ENCODE measurements around the gene RFX8. TPM values are rescaled to one million over a fixed set of nuclear protein-coding genes. Genes with fewer than 3 reads are reported as not detected.

The RFX8 gene
- total and polyA plus RNA-seq, 4 donors: 0.96 to 2.1 (median 1.0) TPM; not detected in 1

DNA sequence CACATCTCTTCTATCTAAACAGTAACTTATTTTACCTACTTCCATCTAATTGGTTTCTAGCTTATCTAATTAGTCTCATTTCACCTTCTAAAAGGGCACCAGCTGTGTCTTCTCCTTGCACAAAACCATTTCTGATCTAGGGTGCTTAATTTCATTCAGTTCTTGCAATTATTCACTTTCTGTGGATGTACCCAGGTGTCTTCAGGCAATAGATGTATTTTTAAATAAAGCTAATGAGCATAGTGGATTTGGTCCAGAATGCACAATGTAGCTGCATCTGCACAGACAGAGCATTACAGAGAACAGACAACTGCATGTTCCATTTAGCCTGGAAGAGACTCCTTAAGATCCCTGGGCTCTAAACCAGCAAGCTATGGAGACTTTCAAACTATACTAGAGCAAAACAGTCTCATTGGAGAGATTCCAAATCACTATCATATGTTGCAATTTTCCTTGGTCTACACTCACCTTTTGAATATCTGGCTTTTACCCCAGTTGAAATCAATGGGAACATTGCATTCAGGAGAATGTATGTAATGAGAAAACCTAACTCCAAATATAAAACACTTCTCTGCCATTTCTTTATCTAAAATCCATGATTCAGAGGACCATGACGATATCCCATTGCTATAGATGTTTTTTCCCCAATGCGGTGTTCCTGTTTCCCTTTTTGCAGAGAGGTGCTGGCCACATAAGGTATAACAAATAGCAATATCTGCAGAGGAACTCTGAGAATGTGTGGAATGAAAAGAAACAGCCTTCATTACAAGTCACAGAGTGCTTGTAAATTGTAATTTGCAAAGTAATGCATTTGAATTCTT lies 3.5 kb upstream of the RFX8 start:
- ATAC-seq (ENCODE audit: low FRiP score): no peak
- no peaks in the 10 kb centered on the region for H3K36me3 ChIP-seq (ENCODE audit: control insufficient read depth in 1 of 2, insufficient read depth in 2 of 2, low read length in 1 of 2)
- H3K27ac ChIP-seq (ENCODE audit: low read depth in 1 of 2, low read length in 2 of 2): no peak overlapping the region
- no peak for DNase-seq
- no peaks in the 10 kb centered on the region for H3K9me3 ChIP-seq (ENCODE audit: control insufficient read depth, low read length)
- H3K27me3 ChIP-seq (ENCODE audit: control insufficient read depth in 1 of 2, insufficient read depth in 2 of 2, low read length in 1 of 2): no peaks in the 10 kb centered on the region
- intact Hi-C loops (cut with DNase I): no loop called here
- H3K4me1 ChIP-seq (ENCODE audit: control insufficient read depth in 1 of 2, insufficient read depth in 2 of 2, low read length in 2 of 2): no peaks in the 10 kb centered on the region
- 25 to 28% methylated on average over 2 of the region's 2 CpGs for WGBS, 2 donors
- H3K4me3 ChIP-seq (ENCODE audit: low read length in 2 of 2): no peak overlapping the region

DNA sequence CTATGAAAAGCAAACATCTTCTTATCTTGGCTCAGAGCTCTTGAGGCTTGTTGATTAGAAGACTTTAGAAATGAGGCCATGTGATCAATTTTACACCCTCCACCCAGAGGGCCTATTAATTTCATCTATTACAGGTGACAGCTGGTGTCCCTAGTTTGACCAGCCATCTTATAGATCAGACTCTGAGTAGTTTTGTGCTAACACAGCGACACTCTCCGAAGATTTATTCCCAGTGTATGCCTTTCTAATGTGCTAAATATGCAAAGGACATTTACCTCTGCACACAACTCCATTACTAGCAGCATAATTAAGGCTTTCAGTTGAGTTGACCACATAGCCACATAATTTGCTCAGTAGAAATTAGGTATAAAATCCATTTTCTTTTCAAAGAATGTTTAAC lies 2.6 kb upstream of the RFX8 start:
- Histone ChIP-seq H3K4me3 (ENCODE audit: low read length in 2 of 2) (no peak overlapping the region), H3K27ac (ENCODE audit: low read depth in 1 of 2, low read length in 2 of 2) (no peak overlapping the region), H3K36me3 (ENCODE audit: control insufficient read depth in 1 of 2, insufficient read depth in 2 of 2, low read length in 1 of 2) (no peaks in the 10 kb centered on the region), H3K9me3 (ENCODE audit: control insufficient read depth, low read length) (no peaks in the 10 kb centered on the region), H3K4me1 (ENCODE audit: control insufficient read depth in 1 of 2, insufficient read depth in 2 of 2, low read length in 2 of 2) (no peaks in the 10 kb centered on the region), H3K27me3 (ENCODE audit: control insufficient read depth in 1 of 2, insufficient read depth in 2 of 2, low read length in 1 of 2) (no peaks in the 10 kb centered on the region)
- intact Hi-C loops (cut with DNase I): no loop called here
- WGBS, 2 donors: 93 to 100% methylated on average over 2 of the region's 2 CpGs
- DNase-seq: no peak
- no peak for ATAC-seq (ENCODE audit: low FRiP score)

DNA sequence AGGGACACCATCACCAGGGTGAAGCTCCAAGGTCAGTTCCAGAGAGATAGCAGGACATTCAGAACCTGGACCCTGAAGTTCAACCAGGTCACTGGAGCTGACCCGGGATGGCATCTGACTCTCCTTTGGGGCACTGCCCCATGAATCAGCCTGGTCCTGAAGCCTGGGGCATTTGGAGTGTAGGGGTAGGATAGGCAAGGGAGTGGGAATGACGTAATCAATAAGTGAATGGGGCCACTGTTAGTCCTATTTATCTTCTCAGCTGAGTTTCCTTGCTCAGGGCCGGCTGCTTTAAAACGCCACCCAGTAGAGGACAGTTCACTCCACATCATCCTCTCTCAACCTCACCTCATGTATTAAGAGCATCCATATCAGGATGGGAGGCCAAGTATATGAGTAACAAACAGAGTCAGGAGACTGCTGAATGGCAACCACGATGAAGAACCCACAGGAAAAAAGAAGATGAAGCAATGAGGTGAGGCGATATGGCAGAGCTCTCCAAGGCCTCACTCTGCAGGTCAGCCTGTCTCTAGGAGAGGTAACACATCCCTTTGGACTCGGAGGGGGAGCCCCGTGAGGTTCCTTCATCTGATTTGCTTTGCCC lies 1.8 kb upstream of the RFX8 start:
- no peak overlapping the region for H3K4me3 ChIP-seq (ENCODE audit: low read length in 2 of 2)
- intact Hi-C loops (cut with DNase I): no loop called here
- no peak overlapping the region for H3K27ac ChIP-seq (ENCODE audit: low read depth in 1 of 2, low read length in 2 of 2)
- WGBS, 2 donors: 96% methylated on average over 8 of the region's 8 CpGs
- no peaks in the 10 kb centered on the region for H3K36me3 ChIP-seq (ENCODE audit: control insufficient read depth in 1 of 2, insufficient read depth in 2 of 2, low read length in 1 of 2)
- no peaks in the 10 kb centered on the region for H3K27me3 ChIP-seq (ENCODE audit: control insufficient read depth in 1 of 2, insufficient read depth in 2 of 2, low read length in 1 of 2)
- no peaks in the 10 kb centered on the region for H3K9me3 ChIP-seq (ENCODE audit: control insufficient read depth, low read length)
- ATAC-seq (ENCODE audit: low FRiP score) (no peak), DNase-seq (no peak)
- H3K4me1 ChIP-seq (ENCODE audit: control insufficient read depth in 1 of 2, insufficient read depth in 2 of 2, low read length in 2 of 2): no peaks in the 10 kb centered on the region

DNA sequence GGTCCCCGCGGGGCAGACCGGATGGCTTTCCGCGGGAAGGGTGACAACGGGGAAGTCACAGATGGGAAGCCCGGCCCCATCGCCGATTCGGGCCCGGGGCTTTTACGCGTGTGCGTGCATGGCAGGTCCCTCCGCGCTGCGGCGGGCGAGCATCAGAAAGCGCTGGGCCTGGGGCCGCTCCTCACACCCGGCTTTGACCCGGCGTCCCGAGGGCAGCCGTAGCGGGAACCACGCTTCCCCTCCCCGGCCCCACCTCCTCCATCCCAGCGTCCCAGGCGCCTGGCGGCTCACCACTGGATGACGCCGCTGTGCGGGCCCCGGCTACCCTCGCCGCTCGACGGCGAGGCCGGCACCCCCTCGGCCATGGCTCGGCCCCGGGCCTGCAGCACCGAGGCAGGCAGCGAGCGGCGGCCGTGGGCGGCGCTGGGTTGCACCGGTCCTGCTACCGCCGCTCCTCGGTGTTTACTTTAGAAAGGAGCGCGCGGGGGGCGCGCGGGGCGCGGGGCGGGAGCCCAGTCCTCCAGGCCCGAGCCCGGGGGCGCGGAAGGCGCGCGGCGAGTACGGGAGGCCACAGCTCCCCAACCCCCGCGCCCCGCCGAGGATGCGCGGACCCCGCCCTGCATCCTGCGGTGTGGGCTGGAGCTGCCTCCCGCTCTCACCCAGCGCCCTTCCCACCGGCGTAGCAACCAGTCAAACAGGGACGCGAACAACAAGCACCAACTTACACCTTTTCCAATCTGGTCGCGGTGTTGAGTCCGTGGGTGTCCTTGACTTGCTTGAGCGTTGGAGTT lies 806 bp downstream of the RFX8 start:
- Histone ChIP-seq H3K27me3 (ENCODE audit: control insufficient read depth in 1 of 2, insufficient read depth in 2 of 2, low read length in 1 of 2) (no peaks in the 10 kb centered on the region), H3K27ac (ENCODE audit: low read depth in 1 of 2, low read length in 2 of 2) (peak overlapping the region in 1 of 2 donors; percentile 26), H3K4me1 (ENCODE audit: control insufficient read depth in 1 of 2, insufficient read depth in 2 of 2, low read length in 2 of 2) (no peaks in the 10 kb centered on the region), H3K9me3 (ENCODE audit: control insufficient read depth, low read length) (no peaks in the 10 kb centered on the region), H3K36me3 (ENCODE audit: control insufficient read depth in 1 of 2, insufficient read depth in 2 of 2, low read length in 1 of 2) (no peaks in the 10 kb centered on the region), H3K4me3 (ENCODE audit: low read length in 2 of 2) (peak overlapping the region; percentile 8 to 92)
- DNase-seq (peak; percentile 68 to 87), ATAC-seq (ENCODE audit: low FRiP score) (peak; percentile 81)
- intact Hi-C loops (cut with DNase I): no loop called here
- 1% methylated on average over 69 to 92 of the region's 92 CpGs for WGBS, 2 donors

DNA sequence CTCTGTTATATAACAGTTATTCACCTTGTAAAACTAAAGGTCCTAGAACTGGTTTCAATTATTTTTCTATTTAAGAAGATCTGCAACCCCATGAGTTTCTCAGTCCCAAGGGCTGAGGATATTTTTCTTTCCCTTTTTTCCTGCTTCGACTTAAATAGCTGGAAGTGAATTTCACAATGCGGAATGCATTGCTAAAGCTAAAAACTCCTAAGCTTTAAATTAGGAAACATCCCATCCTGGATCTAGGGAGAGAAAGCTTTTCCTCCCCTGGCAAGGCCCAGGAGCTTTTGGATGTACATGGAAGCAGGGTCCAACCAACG lies 1.4 kb downstream of the RFX8 start:
- Histone ChIP-seq H3K9me3 (ENCODE audit: control insufficient read depth, low read length) (no peaks in the 10 kb centered on the region), H3K27me3 (ENCODE audit: control insufficient read depth in 1 of 2, insufficient read depth in 2 of 2, low read length in 1 of 2) (no peaks in the 10 kb centered on the region), H3K27ac (ENCODE audit: low read depth in 1 of 2, low read length in 2 of 2) (peak overlapping the region in 1 of 2 donors; percentile 26), H3K4me3 (ENCODE audit: low read length in 2 of 2) (peak overlapping the region; percentile 8 to 92), H3K4me1 (ENCODE audit: control insufficient read depth in 1 of 2, insufficient read depth in 2 of 2, low read length in 2 of 2) (no peaks in the 10 kb centered on the region), H3K36me3 (ENCODE audit: control insufficient read depth in 1 of 2, insufficient read depth in 2 of 2, low read length in 1 of 2) (no peaks in the 10 kb centered on the region)
- intact Hi-C loops (cut with DNase I): no loop called here
- ATAC-seq (ENCODE audit: low FRiP score) (no peak), DNase-seq (no peak)
- 9% methylated on average over 2 to 3 of the region's 3 CpGs for WGBS, 2 donors

DNA sequence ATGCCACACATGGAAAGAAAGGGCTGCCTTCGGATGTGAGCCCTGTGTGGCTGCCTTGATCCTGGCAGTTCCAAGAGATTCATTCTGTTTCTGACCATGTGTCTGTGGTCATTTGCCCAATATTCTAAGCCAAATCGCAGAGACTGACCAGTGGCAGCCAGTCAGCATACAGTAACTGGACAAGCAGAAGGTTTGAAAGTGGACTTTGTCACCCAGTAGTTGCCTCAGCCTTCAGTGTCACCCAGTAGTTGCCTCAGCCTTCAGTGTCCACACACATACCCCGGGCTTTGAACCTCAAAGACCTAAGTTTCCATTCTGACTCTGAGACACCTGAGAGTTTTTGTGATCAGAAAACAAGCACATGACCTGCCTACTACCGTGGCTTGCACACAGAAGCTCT lies 5.0 kb downstream of the RFX8 start:
- Histone ChIP-seq H3K36me3 (ENCODE audit: control insufficient read depth in 1 of 2, insufficient read depth in 2 of 2, low read length in 1 of 2) (no peaks in the 10 kb centered on the region), H3K27ac (ENCODE audit: low read depth in 1 of 2, low read length in 2 of 2) (no peak overlapping the region), H3K4me1 (ENCODE audit: control insufficient read depth in 1 of 2, insufficient read depth in 2 of 2, low read length in 2 of 2) (no peaks in the 10 kb centered on the region), H3K9me3 (ENCODE audit: control insufficient read depth, low read length) (no peaks in the 10 kb centered on the region), H3K27me3 (ENCODE audit: control insufficient read depth in 1 of 2, insufficient read depth in 2 of 2, low read length in 1 of 2) (no peaks in the 10 kb centered on the region), H3K4me3 (ENCODE audit: low read length in 2 of 2) (no peak overlapping the region)
- no peak for DNase-seq
- ATAC-seq (ENCODE audit: low FRiP score): no peak
- WGBS, 2 donors: 89 to 94% methylated on average over 4 of the region's 4 CpGs
- intact Hi-C loops (cut with DNase I): no loop called here

DNA sequence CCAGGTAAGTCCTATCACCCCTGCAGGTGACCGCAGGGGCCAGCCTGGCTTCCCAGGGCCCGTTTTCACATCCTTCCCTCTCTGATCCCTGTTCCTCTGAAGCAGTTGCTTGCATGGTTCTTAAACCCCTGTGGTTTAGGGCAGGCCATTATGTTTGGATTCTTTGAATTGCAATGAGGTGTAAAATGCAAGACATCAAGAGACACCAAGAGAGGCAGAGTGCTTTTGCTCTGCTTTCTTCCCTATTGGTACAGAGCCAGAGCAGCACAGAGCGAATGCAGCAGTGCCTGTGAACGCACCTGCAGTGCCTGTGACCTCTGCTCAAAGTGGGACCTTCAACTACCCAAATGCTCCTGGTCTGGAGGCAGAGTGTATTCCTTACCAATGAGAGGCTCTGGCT lies 7.6 kb downstream of the RFX8 start:
- DNase-seq (no peak), ATAC-seq (ENCODE audit: low FRiP score) (no peak)
- H3K27me3 ChIP-seq (ENCODE audit: control insufficient read depth in 1 of 2, insufficient read depth in 2 of 2, low read length in 1 of 2): no peaks in the 10 kb centered on the region
- H3K4me3 ChIP-seq (ENCODE audit: low read length in 2 of 2): no peak overlapping the region
- H3K4me1 ChIP-seq (ENCODE audit: control insufficient read depth in 1 of 2, insufficient read depth in 2 of 2, low read length in 2 of 2): no peaks in the 10 kb centered on the region
- 93 to 95% methylated on average over 4 of the region's 4 CpGs for WGBS, 2 donors
- no peak overlapping the region for H3K27ac ChIP-seq (ENCODE audit: low read depth in 1 of 2, low read length in 2 of 2)
- intact Hi-C loops (cut with DNase I): no loop called here
- H3K9me3 ChIP-seq (ENCODE audit: control insufficient read depth, low read length): no peaks in the 10 kb centered on the region
- H3K36me3 ChIP-seq (ENCODE audit: control insufficient read depth in 1 of 2, insufficient read depth in 2 of 2, low read length in 1 of 2): no peaks in the 10 kb centered on the region

DNA sequence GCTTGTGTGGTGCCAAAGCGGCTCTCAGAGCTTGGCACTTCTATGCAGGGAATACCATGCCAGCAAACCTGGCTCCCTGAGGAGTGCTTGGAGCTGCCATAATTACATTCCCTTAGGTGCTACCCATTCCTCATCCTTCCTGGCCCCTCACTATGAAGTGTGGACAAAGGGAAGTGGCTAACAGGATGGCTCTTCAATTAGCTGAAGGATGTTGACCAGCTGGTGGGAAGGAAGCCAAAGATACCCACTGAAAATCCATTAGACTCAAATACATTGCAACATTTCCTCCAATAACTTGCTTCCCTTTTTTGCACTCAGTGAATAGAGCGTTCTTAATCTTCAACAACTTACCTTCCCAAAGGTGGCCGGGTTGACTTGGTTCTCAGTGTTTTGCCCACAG lies 8.5 kb downstream of the RFX8 start:
- 94 to 96% methylated on average over 3 of the region's 3 CpGs for WGBS, 2 donors
- Histone ChIP-seq H3K36me3 (ENCODE audit: control insufficient read depth in 1 of 2, insufficient read depth in 2 of 2, low read length in 1 of 2) (no peaks in the 10 kb centered on the region), H3K9me3 (ENCODE audit: control insufficient read depth, low read length) (no peaks in the 10 kb centered on the region), H3K27me3 (ENCODE audit: control insufficient read depth in 1 of 2, insufficient read depth in 2 of 2, low read length in 1 of 2) (no peaks in the 10 kb centered on the region), H3K27ac (ENCODE audit: low read depth in 1 of 2, low read length in 2 of 2) (no peak overlapping the region), H3K4me1 (ENCODE audit: control insufficient read depth in 1 of 2, insufficient read depth in 2 of 2, low read length in 2 of 2) (no peaks in the 10 kb centered on the region), H3K4me3 (ENCODE audit: low read length in 2 of 2) (no peak overlapping the region)
- DNase-seq (no peak), ATAC-seq (ENCODE audit: low FRiP score) (no peak)
- intact Hi-C loops (cut with DNase I): no loop called here

Measured in aorta (tissue), 5 donors.